HepG2 (cell line): ENCODE results near the gene CBLC. TPM values are rescaled to one million over a fixed set of nuclear protein-coding genes. Genes with fewer than 3 reads are reported as not detected.
A peak's percentile ranks its signal among the peaks of the same experiment; 100 is the strongest.

Source experiments
- ATAC-seq: fragments of 200-7000 bp; cut with Tn5 transposase; 3 replicates; pipeline ENCODE4 v1.9.1; 2020; ENCODE audit warnings: mild to moderate bottlenecking, moderate library complexity
- BruUV-seq: library from RNA; stranded (reverse); fragments of 400-500 nt; replicated peaks from 2 replicates; lab custom pipeline; 2021; lab: Mats Ljungman, UMichigan
- CTCF ChIA-PET: fragments of 300-600 bp; formaldehyde crosslinking; extraction: SDS; loops from one replicate; lab custom pipeline; 2021; ENCODE audit warnings: low total read pairs, inconsistent platforms, low intra/inter-chr PET ratio; lab: Yijun Ruan, JAX
- POLR2A ChIA-PET: fragments of 350-600 bp; sonication (Branson Sonifier 250); formaldehyde crosslinking; loops from one replicate; lab custom pipeline; 2020; ENCODE audit warnings: antibody characterized with exemption, inconsistent platforms; lab: Yijun Ruan, JAX
- DNase-seq: peaks from one replicate; pipeline ENCODE4 v3.0.0-alpha.2; 2015; ENCODE audit warnings: low spot score
- FAIRE-seq: peaks from 3 replicates; lab custom pipeline; 2011; peaks lifted over from hg19 to GRCh38; lab: Jason Lieb, UNC
- H2AFZ ChIP-seq: one replicate; pipeline ENCODE4 v1.6.1; 2011; ENCODE audit warnings: low read length, inconsistent platforms
- H3K27ac ChIP-seq: fragments of 300-600 bp; 3 replicates; pipeline ENCODE4 v1.8.0; 2011; ENCODE audit warnings: mixed run types, mild to moderate bottlenecking, mixed read lengths, low read length, inconsistent platforms; ENCODE audit not compliant: insufficient read depth; ENCODE audit errors: extremely low read length
- H3K27me3 ChIP-seq, 2 experiments: fragments of 200-600 bp in 1 of 2; 2 replicates in 1 of 2; 3 replicates in 1 of 2; pipeline versions ENCODE4 v1.6.0 to v1.8.0; 2011; ENCODE audit warnings: low read length in 2 of 2, mild to moderate bottlenecking in 2 of 2, moderate library complexity in 2 of 2, inconsistent platforms in 1 of 2; ENCODE audit not compliant: insufficient read depth in 2 of 2, control insufficient read depth in 1 of 2
- H3K36me3 ChIP-seq, 2 experiments: fragments of 200-600 bp in 1 of 2; replicated peaks in 1 of 2; 2 replicates in 1 of 2; 3 replicates in 1 of 2; pipeline versions ENCODE4 v1.5.1 to v1.8.0; 2011; ENCODE audit warnings: low read length in 2 of 2, inconsistent platforms in 1 of 2; ENCODE audit not compliant: insufficient read depth in 2 of 2, control insufficient read depth in 1 of 2
- H3K4me1 ChIP-seq: 2 replicates; pipeline ENCODE4 v1.5.1; 2012; ENCODE audit warnings: low read length, inconsistent platforms; ENCODE audit not compliant: insufficient read depth
- H3K4me2 ChIP-seq: 2 replicates; pipeline ENCODE4 v1.6.0; 2011; ENCODE audit warnings: low read depth, low read length, inconsistent platforms
- H3K4me3 ChIP-seq, 3 experiments: fragments of 200-600 bp in 1 of 3; sonication (generic), shearing (Covaris generic) in 1 of 3; replicated peaks in 1 of 3; 2 replicates each; pipeline ENCODE4 v1.5.1; 2011 to 2016; ENCODE audit warnings: low read length in 3 of 3, inconsistent platforms in 2 of 3, low read depth in 2 of 3, mild to moderate bottlenecking in 2 of 3, control low read depth in 1 of 3, mixed read lengths in 1 of 3; ENCODE audit not compliant: insufficient read depth in 1 of 3
- H3K79me2 ChIP-seq: one replicate; pipeline ENCODE4 v1.6.1; 2011; ENCODE audit warnings: low read length, inconsistent platforms; ENCODE audit not compliant: insufficient read depth
- H3K9ac ChIP-seq: 2 replicates; pipeline ENCODE4 v1.6.0; 2011; ENCODE audit warnings: mild to moderate bottlenecking, low read depth, low read length, inconsistent platforms; ENCODE audit not compliant: insufficient read depth
- H3K9me3 ChIP-seq: 2 replicates; pipeline ENCODE4 v1.5.1; 2012; ENCODE audit warnings: mild to moderate bottlenecking, low read length
- H4K20me1 ChIP-seq: 2 replicates; pipeline ENCODE4 v1.6.0; 2011; ENCODE audit warnings: inconsistent platforms, mild to moderate bottlenecking, low read length, moderate library complexity; ENCODE audit not compliant: insufficient read depth
- NR2F2 ChIP-seq: IDR thresholded peaks from 2 replicates; pipeline ENCODE4 v1.6.1; 2012; ENCODE audit warnings: low read depth, inconsistent platforms, borderline replicate concordance
- RFX1 ChIP-seq: fragments of 450-650 bp; IDR thresholded peaks from 2 replicates; pipeline ENCODE4 v1.6.1; 2017
- ZNF33B ChIP-seq: sonication (generic); formaldehyde crosslinking; IDR thresholded peaks from 2 replicates; pipeline ENCODE4 v1.5.1; 2020; ENCODE audit warnings: mild to moderate bottlenecking, missing genetic modification reagents
- ZSCAN22 ChIP-seq: sonication (generic); formaldehyde crosslinking; IDR thresholded peaks from 2 replicates; pipeline ENCODE4 v1.4.0; 2020; ENCODE audit warnings: mild to moderate bottlenecking, missing genetic modification reagents
- WGBS: methylation state at CpG from one replicate; pipeline ENCODE4 v1.1.6; 2017; ENCODE audit warnings: low lambda C conversion rate; 5-methylcytosine and 5-hydroxymethylcytosine counted together
- in situ Hi-C: cut with HindIII; loops from 2 replicates; pipeline ENCODE4 v1.10.0; 2017; ENCODE audit warnings: low pct_unique_long_range_greater_than_20kb; ENCODE audit not compliant: extremely low pct_ligation_motif_present
- intact Hi-C: fragments of 100-400 bp; cut with micrococcal nuclease; formaldehyde crosslinking; loops from one replicate; pipeline ENCODE4 v1.10.0; 2022; ENCODE audit not compliant: unreplicated experiment
- polyA plus RNA-seq, 8 experiments: library from polyadenylated mRNA; depleted of rRNA in 3 of 8; stranded (reverse) in 7 of 8; unstranded in 1 of 8; fragments of >200 nt; fragmentation: Illumina TruSeq in 4 of 8; extraction: Trizol in 4 of 8; gene quantifications; 2 replicates each; pipeline versions ENCODE4 v1.2.1 to v1.2.3, GENCODE V29; 2011 to 2016; ENCODE audit warnings: low read depth in 4 of 8, missing spikeins in 1 of 8, mixed read lengths in 1 of 8; ENCODE audit not compliant: insufficient read depth in 1 of 8
- total RNA-seq, 5 experiments: library from RNA; depleted of rRNA; stranded (reverse); fragments of >200 nt; fragmentation: Illumina TruSeq; extraction: Trizol; gene quantifications; 2 replicates each; pipeline ENCODE4 v1.2.3, GENCODE V29; 2016; ENCODE audit warnings: low read depth in 1 of 5
- TF ChIP-seq, protein P1 (sequence below): sonication (generic); formaldehyde crosslinking; IDR thresholded peaks from 2 replicates; pipeline ENCODE4 v1.4.0; 2020; ENCODE audit warnings: missing genetic modification reagents
- TF ChIP-seq, protein P2 (sequence below): IDR thresholded peaks from 2 replicates; pipeline ENCODE4 v1.6.1; 2016

CBLC gene
- total and polyA plus RNA-seq, 2 of the 13 experiments (the other 11 are each of a cell fraction or from before 2014, with no cell fraction given): 1.8 to 2.6 TPM

DNA sequence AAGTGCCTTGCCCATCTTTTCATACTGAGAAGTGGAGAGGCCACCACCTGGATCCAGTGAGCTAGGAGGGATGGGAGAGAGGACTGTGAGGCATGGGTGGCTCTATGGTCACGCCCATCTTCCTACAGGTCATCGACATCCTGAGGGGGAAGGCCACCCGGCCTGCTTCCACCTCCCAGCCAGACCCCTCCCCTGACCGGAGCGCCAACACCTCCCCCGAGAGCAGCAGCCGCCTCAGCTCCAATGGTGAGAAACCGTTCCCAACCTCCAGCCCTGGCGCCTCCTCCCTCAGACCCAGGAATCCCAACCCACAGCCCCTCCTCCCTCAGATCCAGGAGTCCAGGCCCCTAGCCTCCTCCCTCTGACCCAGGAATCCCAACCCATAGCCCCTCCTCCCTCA lies 19.1 kb upstream of the CBLC start (continued):
- TF ChIP-seq, protein P1, sequence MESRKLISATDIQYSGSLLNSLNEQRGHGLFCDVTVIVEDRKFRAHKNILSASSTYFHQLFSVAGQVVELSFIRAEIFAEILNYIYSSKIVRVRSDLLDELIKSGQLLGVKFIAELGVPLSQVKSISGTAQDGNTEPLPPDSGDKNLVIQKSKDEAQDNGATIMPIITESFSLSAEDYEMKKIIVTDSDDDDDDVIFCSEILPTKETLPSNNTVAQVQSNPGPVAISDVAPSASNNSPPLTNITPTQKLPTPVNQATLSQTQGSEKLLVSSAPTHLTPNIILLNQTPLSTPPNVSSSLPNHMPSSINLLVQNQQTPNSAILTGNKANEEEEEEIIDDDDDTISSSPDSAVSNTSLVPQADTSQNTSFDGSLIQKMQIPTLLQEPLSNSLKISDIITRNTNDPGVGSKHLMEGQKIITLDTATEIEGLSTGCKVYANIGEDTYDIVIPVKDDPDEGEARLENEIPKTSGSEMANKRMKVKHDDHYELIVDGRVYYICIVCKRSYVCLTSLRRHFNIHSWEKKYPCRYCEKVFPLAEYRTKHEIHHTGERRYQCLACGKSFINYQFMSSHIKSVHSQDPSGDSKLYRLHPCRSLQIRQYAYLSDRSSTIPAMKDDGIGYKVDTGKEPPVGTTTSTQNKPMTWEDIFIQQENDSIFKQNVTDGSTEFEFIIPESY (CRISPR knock-in tag): peak; percentile 64; the same call in 1 of the 2 replicates
- TF ChIP-seq NR2F2 (no peak), ZNF33B (CRISPR knock-in tag) (no peak), RFX1 (no peak)

DNA sequence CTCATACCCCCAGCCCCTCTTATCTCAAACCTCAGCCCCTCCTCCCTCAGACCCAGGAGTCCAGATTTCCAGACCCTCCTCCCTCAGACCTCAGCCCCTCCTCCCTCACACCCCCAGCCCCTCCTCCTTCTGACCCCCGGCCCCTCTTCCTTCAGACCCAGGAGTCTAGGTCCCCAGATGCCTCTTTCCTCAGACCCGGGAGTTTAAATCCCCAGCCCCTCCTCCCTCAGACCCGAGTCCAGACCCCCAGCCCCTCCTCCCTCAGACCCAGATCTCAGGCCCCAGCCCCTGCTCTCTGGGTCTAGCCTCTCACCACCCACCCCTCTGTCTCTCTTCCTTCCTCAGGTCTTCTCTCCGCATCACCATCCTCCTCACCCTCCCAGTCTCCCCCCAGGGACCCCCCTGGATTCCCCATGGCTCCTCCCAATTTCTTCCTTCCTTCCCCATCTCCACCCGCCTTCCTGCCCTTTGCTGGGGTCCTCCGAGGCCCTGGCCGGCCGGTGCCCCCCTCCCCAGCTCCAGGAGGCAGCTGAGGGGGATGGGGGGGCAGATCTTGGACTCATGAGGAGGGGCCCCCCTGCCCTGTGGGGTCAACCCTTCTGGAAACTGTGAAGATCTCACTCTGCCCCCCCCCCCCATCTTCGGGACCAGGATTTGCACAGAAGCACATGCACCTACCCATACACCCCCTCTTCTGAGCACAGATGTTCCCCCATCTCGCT lies 18.4 kb upstream of the CBLC start:
- H3K4me2 ChIP-seq: no peak overlapping the region
- no TSS peak for BruUV-seq
- no peak overlapping the region for H2AFZ ChIP-seq
- peaks cover 11 to 20% of the 10 kb centered on the region in 2 experiments; a peak in 4 of 5 replicates for H3K36me3 ChIP-seq
- H4K20me1 ChIP-seq: no peaks in the 10 kb centered on the region
- ChIA-PET CTCF (no interaction called here), POLR2A (interaction anchor here (0.6 kb wide), 1 partner anchor 35 kb away, joined by 3 read pairs; no protein-coding TSS in a partner anchor)
- in situ Hi-C loops (loop anchor here (5.0 kb wide), 1 partner anchor 37 kb away; no protein-coding TSS in a partner anchor), intact Hi-C loops (no loop called here)
- no peaks in the 10 kb centered on the region for H3K27me3 ChIP-seq
- 0 out of 2 replicates have a peak, but pooled peaks have one; percentile 2 for TF ChIP-seq ZSCAN22 (CRISPR knock-in tag)
- TF ChIP-seq, protein P2, sequence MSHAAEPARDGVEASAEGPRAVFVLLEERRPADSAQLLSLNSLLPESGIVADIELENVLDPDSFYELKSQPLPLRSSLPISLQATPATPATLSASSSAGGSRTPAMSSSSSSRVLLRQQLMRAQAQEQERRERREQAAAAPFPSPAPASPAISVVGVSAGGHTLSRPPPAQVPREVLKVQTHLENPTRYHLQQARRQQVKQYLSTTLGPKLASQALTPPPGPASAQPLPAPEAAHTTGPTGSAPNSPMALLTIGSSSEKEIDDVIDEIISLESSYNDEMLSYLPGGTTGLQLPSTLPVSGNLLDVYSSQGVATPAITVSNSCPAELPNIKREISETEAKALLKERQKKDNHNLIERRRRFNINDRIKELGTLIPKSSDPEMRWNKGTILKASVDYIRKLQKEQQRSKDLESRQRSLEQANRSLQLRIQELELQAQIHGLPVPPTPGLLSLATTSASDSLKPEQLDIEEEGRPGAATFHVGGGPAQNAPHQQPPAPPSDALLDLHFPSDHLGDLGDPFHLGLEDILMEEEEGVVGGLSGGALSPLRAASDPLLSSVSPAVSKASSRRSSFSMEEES (CRISPR knock-in tag): no peak
- DNase-seq (no peak), FAIRE-seq (no peak), ATAC-seq (no peak)
- H3K9ac ChIP-seq: no peak overlapping the region
- H3K27ac ChIP-seq: no peak overlapping the region
- WGBS: 97% methylated on average over 10 of the region's 10 CpGs
- peaks cover 32% of the 10 kb centered on the region for H3K4me1 ChIP-seq
- no peak overlapping the region for H3K4me3 ChIP-seq
- H3K9me3 ChIP-seq: no peaks in the 10 kb centered on the region
- H3K79me2 ChIP-seq: no peaks in the 10 kb centered on the region
